Peyer's patch (tissue), 4 donors: Measurements from ENCODE around the gene PHACTR1. TPM values are rescaled to one million over a fixed set of nuclear protein-coding genes. Genes with fewer than 3 reads are reported as not detected.

Source experiments
- DNase-seq, 3 donors: peaks; one replicate each; pipeline ENCODE4 v3.0.0-alpha.2; 2017 to 2019
- H3K27ac ChIP-seq, 4 donors: fragments of 200-600 bp; sonication (generic); one replicate each; pipeline ENCODE4 v1.5.1; 2016 to 2019
- H3K27me3 ChIP-seq, 2 donors: fragments of 200-600 bp; sonication (generic); one replicate each; pipeline ENCODE4 v1.5.1; 2019
- H3K36me3 ChIP-seq, 3 donors: fragments of 200-600 bp; sonication (generic); one replicate each; pipeline ENCODE4 v1.5.1; 2016 to 2019
- H3K4me1 ChIP-seq, 4 donors: fragments of 200-600 bp; sonication (generic); one replicate each; pipeline ENCODE4 v1.5.1; 2016 to 2019
- H3K4me3 ChIP-seq, 4 donors: fragments of 200-600 bp; sonication (generic); 1 replicate in 3 of 4; 2 replicates in 1 of 4; pipeline ENCODE4 v1.5.1; 2016 to 2019; ENCODE audit warnings: mild to moderate bottlenecking in 1 of 4
- H3K9me3 ChIP-seq, 4 donors: fragments of 200-600 bp; sonication (generic); one replicate each; pipeline ENCODE4 v1.5.1; 2016 to 2019; ENCODE audit warnings: mild to moderate bottlenecking in 1 of 4
- POLR2A ChIP-seq, 2 donors: fragments of 450-650 bp; IDR thresholded peaks; one replicate each; pipeline ENCODE4 v1.5.1; 2017; ENCODE audit warnings: antibody characterized with exemption in 2 of 2, mild to moderate bottlenecking in 2 of 2, moderate library complexity in 2 of 2
- total RNA-seq, 4 donors: library from RNA; depleted of rRNA; stranded (reverse); fragments of >200 nt; gene quantifications; one replicate each; pipeline ENCODE4 v1.1.0, GENCODE V29; 2016
- TF ChIP-seq, protein P1 (sequence below), 6 experiments: fragments of 450-650 bp in 4 of 6; fragments of 200-600 bp in 2 of 6; sonication (generic) in 1 of 6; IDR thresholded peaks; one replicate each; pipeline ENCODE4 v1.5.1; 2017 to 2019; ENCODE audit warnings: antibody characterized with exemption in 6 of 6, mild to moderate bottlenecking in 3 of 6, moderate library complexity in 1 of 6

PHACTR1 gene
- total RNA-seq, 4 donors from 2014 or later = 0.35 to 19.0 (median 1.7) TPM

DNA sequence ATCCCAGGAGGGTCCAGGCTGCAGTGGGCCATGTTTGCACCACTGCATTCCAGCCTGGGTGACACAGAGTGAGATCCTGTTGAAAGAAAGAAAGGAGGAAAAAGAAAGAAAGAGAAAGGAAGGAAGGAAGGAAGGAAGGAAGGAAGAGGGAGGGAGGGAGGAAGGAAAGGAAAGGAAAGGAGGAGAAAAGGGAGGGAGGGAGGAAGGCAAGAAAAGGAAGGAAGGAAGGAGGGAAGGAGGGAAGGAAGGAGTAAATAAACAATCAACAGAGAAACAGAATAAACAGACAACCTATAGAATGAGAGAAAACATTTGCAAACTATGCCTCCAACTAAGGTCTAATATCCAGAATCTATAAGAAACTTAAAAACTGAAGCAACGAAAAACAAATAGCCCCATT, 11.6 kb upstream of the PHACTR1 start:
- TF ChIP-seq POLR2A (IDR thresholded peaks at IDR 0.05) = no peak
- TF ChIP-seq, protein P1, sequence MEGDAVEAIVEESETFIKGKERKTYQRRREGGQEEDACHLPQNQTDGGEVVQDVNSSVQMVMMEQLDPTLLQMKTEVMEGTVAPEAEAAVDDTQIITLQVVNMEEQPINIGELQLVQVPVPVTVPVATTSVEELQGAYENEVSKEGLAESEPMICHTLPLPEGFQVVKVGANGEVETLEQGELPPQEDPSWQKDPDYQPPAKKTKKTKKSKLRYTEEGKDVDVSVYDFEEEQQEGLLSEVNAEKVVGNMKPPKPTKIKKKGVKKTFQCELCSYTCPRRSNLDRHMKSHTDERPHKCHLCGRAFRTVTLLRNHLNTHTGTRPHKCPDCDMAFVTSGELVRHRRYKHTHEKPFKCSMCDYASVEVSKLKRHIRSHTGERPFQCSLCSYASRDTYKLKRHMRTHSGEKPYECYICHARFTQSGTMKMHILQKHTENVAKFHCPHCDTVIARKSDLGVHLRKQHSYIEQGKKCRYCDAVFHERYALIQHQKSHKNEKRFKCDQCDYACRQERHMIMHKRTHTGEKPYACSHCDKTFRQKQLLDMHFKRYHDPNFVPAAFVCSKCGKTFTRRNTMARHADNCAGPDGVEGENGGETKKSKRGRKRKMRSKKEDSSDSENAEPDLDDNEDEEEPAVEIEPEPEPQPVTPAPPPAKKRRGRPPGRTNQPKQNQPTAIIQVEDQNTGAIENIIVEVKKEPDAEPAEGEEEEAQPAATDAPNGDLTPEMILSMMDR (IDR thresholded peaks at IDR 0.05) = no peak
- H3K36me3 ChIP-seq = no peaks in the 10 kb centered on the region
- DNase-seq = no peak

DNA sequence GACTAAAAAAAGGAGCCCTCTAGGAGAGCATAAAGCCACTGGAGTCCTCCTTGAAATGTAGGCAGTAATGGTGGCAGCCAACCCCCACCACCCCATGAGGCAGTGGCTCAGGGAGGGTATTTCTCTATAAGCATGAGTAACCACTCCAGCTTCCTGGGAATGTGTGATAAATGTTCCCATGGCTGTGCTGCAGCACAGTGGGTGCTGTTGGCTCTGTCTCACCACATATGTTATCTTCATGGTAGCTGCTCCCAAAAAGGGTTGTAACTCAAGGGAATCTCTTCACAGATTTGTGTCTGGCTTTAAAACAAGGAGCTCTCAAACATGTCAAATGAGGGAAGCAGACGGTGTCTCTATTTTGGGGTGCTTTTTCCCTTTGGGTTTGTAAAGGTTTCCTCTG, 7.5 kb upstream of the PHACTR1 start:
- no peaks in the 10 kb centered on the region for H3K4me1 ChIP-seq
- TF ChIP-seq, protein P1 (IDR thresholded peaks at IDR 0.05) = no peak
- TF ChIP-seq POLR2A (IDR thresholded peaks at IDR 0.05) = no peak
- no peaks in the 10 kb centered on the region for H3K9me3 ChIP-seq
- H3K27ac ChIP-seq = no peak overlapping the region
- H3K4me3 ChIP-seq = no peak overlapping the region
- no peaks in the 10 kb centered on the region for H3K36me3 ChIP-seq
- H3K27me3 ChIP-seq = no peaks in the 10 kb centered on the region
- no peak for DNase-seq

More for the DNA sequence above, 11.6 kb upstream of the PHACTR1 start:
- H3K27ac ChIP-seq = no peak overlapping the region
- H3K4me1 ChIP-seq = no peaks in the 10 kb centered on the region
- no peaks in the 10 kb centered on the region for H3K9me3 ChIP-seq
- H3K27me3 ChIP-seq = no peaks in the 10 kb centered on the region
- H3K4me3 ChIP-seq = no peak overlapping the region

DNA sequence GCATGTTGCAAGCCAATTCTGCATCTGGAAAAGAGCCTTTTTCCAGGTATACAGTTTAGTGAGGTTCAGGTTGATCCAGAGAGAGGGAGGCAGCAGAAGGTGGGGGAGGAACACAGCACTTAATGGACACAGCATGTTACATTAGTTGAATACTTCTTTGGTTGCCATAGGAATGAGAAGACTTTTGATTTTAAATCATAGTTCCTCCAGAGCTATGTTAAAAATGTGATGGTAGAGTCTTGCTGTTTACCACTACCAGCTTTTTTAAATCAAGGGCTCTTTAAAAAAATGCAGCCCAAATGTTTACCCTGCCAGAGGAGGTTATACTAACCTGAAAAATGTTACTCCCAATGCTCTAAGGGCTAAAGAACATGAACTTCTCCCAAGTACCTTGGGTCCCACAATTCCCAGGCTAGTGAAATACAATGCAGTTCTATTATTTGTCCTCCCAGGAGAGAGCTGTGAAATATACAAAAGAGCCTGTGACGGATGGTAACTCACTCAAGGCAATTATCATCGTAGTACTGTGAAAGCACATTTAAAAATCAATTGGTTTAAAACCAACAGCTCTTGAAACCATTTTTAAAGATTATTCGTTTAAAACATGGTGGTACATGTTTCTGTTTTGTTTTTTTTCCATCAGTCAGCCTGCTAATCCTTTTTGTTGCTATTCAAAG, 6.9 kb upstream of the PHACTR1 start:
- TF ChIP-seq, protein P1 (IDR thresholded peaks at IDR 0.05) = no peak
- no peak for TF ChIP-seq POLR2A (IDR thresholded peaks at IDR 0.05)
- Histone ChIP-seq H3K27ac (no peak overlapping the region), H3K36me3 (no peaks in the 10 kb centered on the region), H3K4me3 (no peak overlapping the region), H3K9me3 (no peaks in the 10 kb centered on the region), H3K4me1 (no peaks in the 10 kb centered on the region), H3K27me3 (no peaks in the 10 kb centered on the region)
- no peak for DNase-seq

DNA sequence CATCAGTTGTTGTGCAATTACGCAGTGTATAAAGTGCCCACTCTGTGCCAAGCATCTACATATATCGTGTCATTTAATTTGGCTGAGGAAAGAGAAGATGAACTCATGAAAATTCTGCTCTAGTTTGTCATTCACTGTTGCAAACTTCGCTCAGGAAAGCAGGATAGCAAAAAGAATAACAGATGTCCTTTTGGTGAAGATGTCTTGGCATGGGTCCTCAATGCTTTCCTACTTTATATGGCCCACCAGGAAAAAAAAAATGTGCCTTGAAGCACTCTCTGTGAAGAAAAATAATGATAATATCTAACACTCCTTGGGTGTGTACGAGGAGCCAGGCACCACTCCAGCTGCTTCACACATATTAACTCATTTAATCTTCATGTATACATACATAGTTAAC, 5.6 kb upstream of the PHACTR1 start:
- no peak for DNase-seq
- Histone ChIP-seq H3K4me1 (no peaks in the 10 kb centered on the region), H3K27ac (no peak overlapping the region), H3K36me3 (no peaks in the 10 kb centered on the region), H3K9me3 (no peaks in the 10 kb centered on the region), H3K4me3 (no peak overlapping the region), H3K27me3 (no peaks in the 10 kb centered on the region)
- no peak for TF ChIP-seq POLR2A (IDR thresholded peaks at IDR 0.05)
- TF ChIP-seq, protein P1 (IDR thresholded peaks at IDR 0.05) = no peak

DNA sequence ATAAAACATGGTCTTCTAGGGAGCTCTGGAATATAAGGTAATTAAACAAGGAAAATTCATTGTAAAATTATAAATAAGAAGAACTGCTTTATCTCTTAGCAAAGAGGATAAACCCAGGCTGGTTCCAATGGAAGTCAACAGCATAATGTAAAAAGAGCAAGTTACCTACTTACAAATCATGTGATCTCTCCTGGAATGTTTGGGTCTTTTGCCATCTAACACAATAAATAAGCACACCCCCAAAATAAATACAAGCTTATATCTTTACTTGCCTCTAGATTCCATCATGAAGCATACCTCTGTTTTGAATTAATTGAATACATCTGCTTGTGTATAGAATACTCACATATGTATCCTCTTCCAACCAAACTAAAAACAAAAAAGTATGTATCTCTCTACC, 2.5 kb upstream of the PHACTR1 start:
- H3K4me3 ChIP-seq = no peak overlapping the region
- no peak for TF ChIP-seq POLR2A (IDR thresholded peaks at IDR 0.05)
- TF ChIP-seq, protein P1 (IDR thresholded peaks at IDR 0.05) = no peak
- DNase-seq = no peak
- no peaks in the 10 kb centered on the region for H3K27me3 ChIP-seq
- H3K36me3 ChIP-seq = no peaks in the 10 kb centered on the region
- H3K9me3 ChIP-seq = no peaks in the 10 kb centered on the region
- H3K27ac ChIP-seq = no peak overlapping the region
- H3K4me1 ChIP-seq = no peaks in the 10 kb centered on the region

DNA sequence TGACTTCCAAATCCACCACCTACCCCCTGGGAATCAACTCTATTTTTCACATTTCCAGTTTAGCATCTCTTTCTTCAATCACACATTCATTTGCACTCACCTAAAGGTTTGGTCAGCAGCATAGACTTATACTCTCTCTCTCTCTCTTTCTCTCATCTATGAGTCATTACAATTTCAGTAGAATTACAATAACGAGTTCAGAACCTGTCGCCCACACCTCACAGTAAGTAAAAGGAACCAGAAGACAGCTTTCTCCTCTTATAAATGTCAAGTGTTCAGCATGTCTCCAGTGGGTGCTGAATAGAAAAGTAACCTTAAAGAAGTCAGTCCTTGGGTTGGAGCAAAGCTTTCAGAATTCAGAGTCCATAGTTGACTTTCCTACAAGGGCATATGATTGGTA, 1.1 kb upstream of the PHACTR1 start:
- Histone ChIP-seq H3K27ac (no peak overlapping the region), H3K27me3 (no peaks in the 10 kb centered on the region), H3K4me1 (no peaks in the 10 kb centered on the region), H3K36me3 (no peaks in the 10 kb centered on the region), H3K9me3 (no peaks in the 10 kb centered on the region), H3K4me3 (no peak overlapping the region)
- TF ChIP-seq POLR2A (IDR thresholded peaks at IDR 0.05) = no peak
- TF ChIP-seq, protein P1 (IDR thresholded peaks at IDR 0.05) = no peak
- DNase-seq = no peak
